Measurements from ENCODE around the gene SRCIN1.
A peak's percentile ranks its signal among the peaks of the same experiment; 100 is the strongest.

Gene SRCIN1

DNA sequence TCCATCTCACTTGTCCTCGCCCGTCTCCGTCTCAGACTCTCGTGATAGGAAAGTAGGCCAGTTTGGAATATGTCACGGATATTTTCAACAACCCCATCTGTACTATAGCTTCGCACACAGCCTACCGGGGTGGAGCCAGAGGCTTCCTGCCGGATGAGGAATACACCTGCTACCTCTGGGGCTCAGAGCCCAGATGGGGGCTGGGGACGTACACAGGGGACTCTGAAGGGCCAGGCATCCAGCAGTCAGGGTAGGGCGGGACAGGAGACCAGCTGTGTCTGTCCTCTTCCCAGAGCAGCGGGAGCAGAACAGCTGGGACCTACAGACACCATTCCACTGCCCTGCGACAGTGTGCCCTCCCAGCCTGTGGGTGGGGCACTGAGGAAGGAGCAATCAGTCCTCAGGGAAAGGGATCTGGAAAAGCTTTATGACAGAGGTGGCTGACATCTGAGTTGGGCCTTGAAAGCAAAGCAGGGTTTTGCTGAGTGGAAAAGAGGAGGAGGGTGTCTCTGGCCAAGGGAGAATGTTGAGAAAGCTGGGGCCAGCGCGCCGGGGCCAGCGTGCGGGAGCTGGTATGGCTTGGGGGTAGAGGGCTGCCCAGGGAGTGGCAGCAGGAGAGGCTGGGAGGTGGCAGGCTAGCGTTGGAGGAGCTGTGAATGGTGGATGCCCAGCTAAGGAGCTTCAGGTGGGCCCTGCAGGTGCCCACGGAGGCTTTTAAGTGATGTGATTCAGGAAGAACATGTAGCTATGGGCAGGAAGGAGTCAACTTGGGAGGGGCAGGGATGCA is 11.5 kb upstream of the SRCIN1 start:
- DNase-seq (ENCODE audit: low read depth in 4 of 4, low spot score in 1 of 4): no peak

DNA sequence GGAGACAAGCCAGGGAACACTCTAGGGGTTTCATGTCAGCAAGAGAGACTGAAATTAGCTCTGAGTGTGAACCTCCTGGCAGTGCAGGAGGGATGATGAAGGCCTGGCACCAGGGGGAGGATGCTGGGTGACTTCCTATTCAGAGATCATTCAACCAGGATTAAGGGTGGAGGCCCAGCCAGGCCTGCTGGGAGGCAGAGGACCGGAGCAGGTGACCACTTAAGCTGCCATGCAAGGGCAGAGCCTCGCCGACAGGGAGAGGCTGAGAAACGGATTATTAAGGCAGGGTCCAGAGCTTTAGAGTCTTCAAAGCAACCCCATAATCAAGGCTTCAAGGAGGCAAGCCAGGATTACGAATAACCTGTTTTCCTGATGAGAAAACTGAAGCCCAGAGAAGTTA is 10.6 kb upstream of the SRCIN1 start:
- DNase-seq (ENCODE audit: low read depth in 4 of 4, low spot score in 1 of 4): no peak

DNA sequence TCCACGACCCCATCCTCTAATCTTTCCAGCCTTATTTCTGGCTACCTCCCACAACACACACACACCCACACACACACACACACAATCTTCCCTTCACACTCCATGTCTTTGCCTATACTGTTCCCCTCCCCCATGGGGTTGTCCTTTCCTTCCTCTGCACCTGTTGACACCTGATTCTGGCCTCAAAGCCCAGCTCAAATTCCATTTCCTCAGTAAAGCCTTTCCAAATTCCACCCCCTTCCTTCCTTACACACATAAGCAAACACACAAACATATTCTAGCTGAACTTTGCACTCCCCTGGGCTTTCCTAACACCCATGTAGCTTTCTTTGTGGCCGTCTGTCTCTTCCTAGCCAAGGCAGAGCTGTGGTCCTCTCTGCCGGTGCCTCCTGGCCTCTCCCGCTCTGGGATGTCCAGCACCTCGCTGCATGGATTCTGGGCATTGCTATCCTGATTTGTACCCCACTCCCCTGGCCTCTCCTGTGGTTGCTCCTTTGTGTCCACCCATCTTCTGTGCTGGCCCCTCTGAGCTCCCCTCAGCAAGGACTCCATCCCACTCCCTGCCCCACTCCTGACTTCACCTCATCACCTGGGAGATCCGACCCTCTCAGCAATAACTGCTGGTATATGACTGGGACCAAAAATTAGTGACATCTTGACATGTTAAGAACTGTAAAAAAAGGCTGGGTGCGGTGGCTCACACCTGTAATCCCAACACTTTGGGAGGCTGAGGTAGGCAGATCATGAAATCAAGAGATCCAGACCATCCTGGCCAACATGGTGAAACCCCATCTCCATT is 8.4 kb upstream of the SRCIN1 start:
- DNase-seq (ENCODE audit: low read depth in 4 of 4, low spot score in 1 of 4): no peak

GRCh38 chr17:38613525-38613980 is 7.8 kb upstream of the SRCIN1 start:
- no peak for DNase-seq (ENCODE audit: low read depth in 4 of 4, low spot score in 1 of 4)

- DNase-seq (ENCODE audit: low read depth in 4 of 4, low spot score in 1 of 4): no peak
These were observed 6.2 kb upstream of the SRCIN1 start for GRCh38 chr17:38611872-38612376.

- DNase-seq (ENCODE audit: low read depth in 4 of 4, low spot score in 1 of 4): no peak
These were observed 5.5 kb upstream of the SRCIN1 start for GRCh38 chr17:38611070-38611786.

DNA sequence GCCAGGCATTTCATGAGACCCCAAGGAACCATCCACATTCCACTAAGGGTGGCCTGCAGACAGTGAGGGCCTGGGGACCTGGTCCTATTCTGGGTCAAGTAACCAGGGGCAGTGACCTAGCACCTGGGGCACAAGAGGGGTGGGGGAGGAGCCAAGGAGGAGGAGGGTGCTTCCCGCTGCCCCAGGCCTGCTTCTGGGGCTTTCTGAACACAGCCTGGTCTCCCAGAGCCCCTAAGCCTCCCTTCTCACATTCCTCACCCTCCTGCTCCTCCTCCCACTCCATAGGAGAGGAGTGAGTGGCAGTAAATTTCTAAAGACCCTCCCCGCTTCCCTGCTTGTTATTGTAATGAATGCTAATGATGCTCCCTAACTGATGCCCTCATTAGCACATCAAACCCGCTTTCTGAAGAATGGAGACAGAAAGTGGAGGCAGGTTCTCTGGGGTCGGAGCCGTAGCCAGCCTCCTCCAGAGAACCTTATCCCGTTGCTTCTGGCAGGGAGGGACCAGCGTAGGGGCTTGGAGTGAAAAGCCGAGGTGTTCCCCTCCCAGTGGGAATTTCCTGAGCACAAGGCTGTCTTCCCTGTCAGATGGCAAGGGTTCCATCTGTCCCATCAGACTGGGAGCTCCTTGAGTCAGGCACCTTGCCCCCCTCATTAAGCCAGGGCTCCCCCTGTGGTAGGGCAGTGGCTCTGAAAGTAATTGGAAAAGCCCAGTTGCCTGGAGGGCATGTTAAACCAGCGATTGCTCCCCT is 3.7 kb upstream of the SRCIN1 start:
- DNase-seq (ENCODE audit: low read depth in 4 of 4, low spot score in 1 of 4): no peak

- no peak for DNase-seq (ENCODE audit: low read depth in 4 of 4, low spot score in 1 of 4)
These were observed 2.9 kb upstream of the SRCIN1 start for GRCh38 chr17:38608648-38609047.

DNA sequence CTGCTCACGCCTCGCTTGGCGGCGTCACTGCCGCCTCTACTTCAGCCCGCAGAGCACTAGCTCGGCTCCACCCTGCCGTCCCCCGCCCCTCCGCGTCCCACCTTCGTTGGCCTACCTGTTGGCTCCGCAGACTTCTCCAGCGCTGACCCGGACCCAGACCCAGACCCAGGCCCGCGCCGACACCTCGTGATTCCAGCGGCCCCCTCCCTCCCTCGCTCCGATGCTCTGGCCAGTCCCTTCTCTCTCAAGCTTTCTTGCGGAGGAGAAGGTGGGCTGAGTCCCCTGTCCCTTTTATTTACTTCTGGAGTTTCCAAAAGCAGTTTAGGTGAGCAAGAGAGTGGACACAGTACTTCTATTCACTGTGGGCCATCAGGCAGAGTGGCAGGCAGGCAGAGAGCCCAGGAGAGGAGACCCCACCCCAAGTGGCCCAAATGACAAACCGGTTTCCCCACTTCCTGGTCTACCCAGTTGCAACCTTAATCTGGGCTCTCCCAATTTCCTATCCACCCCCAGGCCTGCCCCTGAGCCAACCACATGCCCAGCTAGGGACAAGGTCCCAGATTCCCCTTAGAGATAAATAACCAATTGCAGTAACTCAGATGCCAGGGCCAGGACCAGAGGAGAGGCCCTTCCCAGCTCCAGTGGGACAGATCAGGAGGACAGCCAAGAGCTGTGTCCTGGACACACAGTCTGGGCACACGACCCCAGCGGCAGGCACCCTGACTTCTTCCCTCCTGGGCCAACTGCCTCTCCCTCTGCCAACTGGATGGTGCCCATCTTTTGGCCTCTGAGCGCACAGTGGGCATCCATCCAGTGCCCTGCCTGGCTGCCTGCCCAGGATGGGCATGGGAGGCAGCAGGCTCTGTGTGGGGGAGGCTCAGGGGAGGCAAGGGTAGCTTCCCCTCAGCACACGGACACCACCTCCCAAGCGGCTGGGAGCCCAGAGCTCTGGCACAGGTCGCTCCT is 1.2 kb upstream of the SRCIN1 start:
- no peak for DNase-seq (ENCODE audit: low read depth in 4 of 4, low spot score in 1 of 4)

DNA sequence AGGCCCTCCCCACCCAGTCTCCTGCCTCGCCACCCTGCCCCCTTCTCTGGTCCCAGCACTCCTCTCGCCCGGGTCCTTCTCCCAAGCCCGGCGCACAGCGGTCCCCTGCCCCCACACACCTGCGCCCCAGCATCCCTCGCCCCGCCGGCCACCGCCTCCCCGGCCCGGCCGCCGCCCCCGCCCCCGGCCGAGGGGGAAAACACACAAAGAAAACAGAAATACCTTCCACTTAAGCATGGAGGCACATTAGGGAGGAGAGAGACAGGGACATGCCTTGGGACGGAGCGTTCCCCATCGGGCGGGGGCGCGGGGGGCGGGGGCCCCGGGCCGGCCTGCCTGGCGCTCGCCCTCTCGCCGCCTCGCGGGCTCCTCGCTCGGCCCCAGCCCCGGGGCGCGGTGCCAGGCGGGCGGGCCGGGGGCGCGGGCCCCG is 326 bp downstream of the SRCIN1 start:
- no peak for DNase-seq (ENCODE audit: low read depth in 4 of 4, low spot score in 1 of 4)

DNA sequence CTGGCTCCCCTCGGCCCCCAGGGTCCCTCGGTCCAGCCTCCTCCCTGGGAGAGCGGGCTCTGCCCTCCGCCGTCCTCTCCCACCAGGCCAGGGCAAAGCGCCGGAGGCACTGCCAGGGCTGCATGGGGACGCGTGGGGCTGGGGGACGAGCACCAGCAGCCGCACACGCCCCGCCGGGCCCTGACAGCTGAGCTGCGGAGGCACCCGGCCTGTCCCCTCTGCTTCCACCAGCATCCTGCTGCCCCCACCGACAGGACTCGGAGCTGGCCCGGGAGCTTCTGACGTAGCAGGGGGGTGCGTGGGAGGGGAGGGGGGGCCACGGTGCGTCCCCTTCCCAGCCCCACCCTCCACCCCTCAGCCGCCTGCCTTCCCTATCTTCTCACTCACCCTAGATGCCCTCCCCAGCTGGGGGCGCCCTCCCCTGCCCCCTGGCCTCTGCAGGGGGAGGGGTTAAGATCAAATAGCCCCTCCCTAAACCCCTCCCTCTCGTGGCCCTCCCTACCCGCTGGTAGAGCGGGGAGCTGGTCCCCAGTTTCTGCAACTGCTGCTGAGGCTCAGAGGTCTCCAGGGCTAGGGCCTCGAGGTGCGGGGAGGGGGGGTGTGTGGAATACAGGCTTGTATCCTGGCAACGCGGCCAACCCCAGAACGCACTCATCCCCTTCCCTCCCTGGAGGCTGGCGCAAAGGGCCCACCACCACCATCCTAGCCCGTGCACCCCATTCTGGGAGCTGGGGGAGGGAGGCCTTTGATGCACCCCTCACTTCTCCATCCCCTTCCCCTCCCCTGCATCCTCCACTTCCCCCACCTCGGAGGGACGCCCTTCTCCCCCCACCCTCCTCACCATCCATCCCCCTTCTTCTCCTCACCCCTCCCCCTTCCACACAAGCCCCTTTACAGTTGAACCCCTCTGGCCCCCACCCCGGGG is 1.0 kb downstream of the SRCIN1 start:
- DNase-seq (ENCODE audit: low read depth in 4 of 4, low spot score in 1 of 4): peak in 1 of 4 experiments; percentile 27

DNA sequence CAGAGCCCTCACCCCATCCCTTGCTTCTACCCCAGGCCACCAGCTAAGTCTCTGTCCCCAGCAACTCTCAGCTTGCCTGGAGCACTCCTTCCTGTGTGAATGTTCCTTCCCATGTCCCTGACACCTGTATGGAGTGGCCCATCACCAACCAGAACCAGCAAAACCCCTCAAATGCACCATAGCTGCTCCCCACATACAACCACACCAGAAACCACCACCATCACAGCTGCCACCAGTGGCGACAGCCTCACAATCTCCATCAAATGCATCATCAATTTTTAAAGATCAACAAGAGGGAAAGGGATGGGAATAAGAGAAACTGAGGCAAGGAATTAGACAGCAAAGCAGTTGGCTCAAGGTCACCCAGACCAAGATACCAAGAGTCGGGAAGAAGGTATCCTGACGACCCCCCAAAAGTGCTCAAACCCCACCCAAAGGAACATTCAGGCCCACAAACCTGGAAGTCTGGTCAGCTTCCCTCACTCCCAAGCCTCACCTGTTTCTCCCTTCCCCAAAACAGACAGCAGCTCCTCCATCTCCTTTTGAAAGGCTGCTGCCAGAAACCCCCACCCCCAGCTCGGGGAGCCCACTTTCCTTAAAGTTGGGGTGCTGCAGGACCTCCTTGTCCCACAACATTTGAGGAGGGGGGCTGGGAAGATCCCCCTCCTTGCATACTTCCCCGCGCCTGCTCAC is 1.8 kb downstream of the SRCIN1 start:
- DNase-seq (ENCODE audit: low read depth in 4 of 4, low spot score in 1 of 4): no peak

DNA sequence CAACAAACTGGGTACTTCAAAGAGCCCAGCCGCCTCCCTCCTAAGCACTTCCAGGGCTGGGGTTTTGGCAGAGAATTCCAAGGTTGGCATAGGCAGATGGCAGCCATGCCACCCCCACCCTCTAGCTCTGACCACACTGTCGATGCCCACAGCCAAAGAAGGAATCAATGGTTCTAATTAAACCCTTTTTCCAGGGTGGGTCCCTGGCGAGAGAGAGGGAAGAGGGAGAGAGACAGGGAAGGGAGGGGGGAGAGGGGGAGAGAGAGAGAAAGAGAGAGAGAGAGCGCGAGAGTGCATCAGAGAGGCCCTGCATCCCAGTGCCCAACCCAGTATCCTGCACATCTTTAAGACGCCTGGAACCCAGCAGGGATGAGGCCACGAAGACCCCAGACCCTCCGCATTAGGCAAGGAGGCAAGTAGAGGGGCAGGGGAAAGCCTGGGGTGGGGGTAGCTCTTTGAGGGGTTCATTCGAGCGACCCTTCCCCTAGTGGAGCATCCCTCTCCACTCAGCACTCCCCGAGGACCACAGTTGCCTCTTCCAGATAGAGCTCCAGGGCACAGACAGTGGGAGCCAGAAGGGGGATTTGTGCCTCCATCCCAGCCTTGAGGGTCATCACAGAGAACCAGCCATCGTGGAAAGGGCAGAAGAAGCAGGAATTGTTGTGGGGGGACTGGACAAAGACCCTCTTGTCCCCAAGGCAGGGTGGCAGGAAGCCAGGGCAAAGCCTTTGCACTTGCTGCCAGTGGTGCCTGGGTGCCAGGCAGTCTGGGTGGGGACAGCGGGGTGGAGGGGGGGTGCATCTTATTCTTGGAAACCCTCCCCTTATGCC is 2.6 kb downstream of the SRCIN1 start:
- DNase-seq (ENCODE audit: low read depth in 4 of 4, low spot score in 1 of 4): no peak

DNA sequence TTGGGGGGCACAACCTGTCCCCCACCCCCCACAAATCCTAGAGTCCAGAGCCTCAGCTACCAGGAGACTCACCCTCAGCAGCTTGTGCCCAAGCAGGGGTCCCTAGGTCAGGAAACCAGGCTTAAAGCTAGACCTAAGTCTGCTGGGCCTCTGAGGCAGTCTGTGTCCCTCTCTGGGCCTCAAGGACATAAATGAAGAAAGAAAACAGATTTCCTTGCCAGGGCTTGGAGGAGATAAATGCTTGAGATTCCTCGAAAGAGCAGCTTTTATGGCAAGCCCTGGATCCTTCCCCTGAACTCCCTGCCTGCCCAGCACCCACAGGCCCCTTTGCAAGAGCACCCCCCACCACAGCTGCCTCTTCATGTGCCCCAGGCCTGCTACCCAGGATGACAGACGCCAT is 3.3 kb downstream of the SRCIN1 start:
- DNase-seq (ENCODE audit: low read depth in 4 of 4, low spot score in 1 of 4): no peak

GRCh38 chr17:38601539-38602351 is 4.0 kb downstream of the SRCIN1 start:
- no peak for DNase-seq (ENCODE audit: low read depth in 4 of 4, low spot score in 1 of 4)

GRCh38 chr17:38600906-38601305 is 4.8 kb downstream of the SRCIN1 start:
- no peak for DNase-seq (ENCODE audit: low read depth in 4 of 4, low spot score in 1 of 4)

Data from stimulated activated CD4-positive, alpha-beta T cell treated with anti-CD3 and anti-CD28 coated beads, Interleukin-1b, Interleukin-23, amount 100 ng/mL, for 24 hours (primary cell).